Natural killer cell (primary cell): ENCODE data around the gene DPYSL5. TPM values are rescaled to one million over a fixed set of nuclear protein-coding genes. Genes with fewer than 3 reads are reported as not detected.

Experiments
- ATAC-seq, 3 donors: fragments of 150-1000 bp in 2 of 3; fragments of 200-7000 bp in 1 of 3; cut with Tn5 transposase; 1 replicate in 1 of 3; 2 replicates in 2 of 3; pipeline ENCODE4 v1.10.0; 2021; ENCODE audit warnings: mild to moderate bottlenecking in 2 of 3, moderate library complexity in 2 of 3
- DNase-seq, 2 donors: peaks; one replicate each; pipeline versions ENCODE4 v3.0.0 to v3.0.0-alpha.2; 2013 to 2021; ENCODE audit warnings: mixed read lengths in 1 of 2
- H3K27ac ChIP-seq: one replicate; pipeline ENCODE4 v1.5.1; 2013; ENCODE audit warnings: mild to moderate bottlenecking, low read length
- H3K27me3 ChIP-seq: one replicate; pipeline ENCODE4 v1.6.1; 2013; ENCODE audit warnings: low read length; ENCODE audit not compliant: control insufficient read depth, insufficient read depth
- H3K36me3 ChIP-seq: one replicate; pipeline ENCODE4 v1.6.1; 2013; ENCODE audit warnings: low read length; ENCODE audit not compliant: control insufficient read depth, insufficient read depth
- H3K4me1 ChIP-seq: one replicate; pipeline ENCODE4 v1.6.1; 2013; ENCODE audit warnings: low read length; ENCODE audit not compliant: control insufficient read depth, insufficient read depth
- H3K4me3 ChIP-seq: one replicate; pipeline ENCODE4 v1.5.1; 2013; ENCODE audit warnings: low read length
- H3K9me3 ChIP-seq: one replicate; pipeline ENCODE4 v1.6.1; 2013; ENCODE audit warnings: low read length; ENCODE audit not compliant: control insufficient read depth, insufficient read depth
- H3K27ac Mint-ChIP-seq, 2 donors: one replicate each; pipeline ENCODE4 v1.8.0; 2022; ENCODE audit warnings: mild to moderate bottlenecking in 2 of 2, mixed read lengths in 2 of 2, moderate library complexity in 1 of 2
- H3K27me3 Mint-ChIP-seq, 2 donors: one replicate each; pipeline ENCODE4 v1.8.0; 2022; ENCODE audit warnings: low read depth in 2 of 2, mixed read lengths in 2 of 2
- H3K36me3 Mint-ChIP-seq: one replicate; pipeline ENCODE4 v1.8.0; 2022; ENCODE audit warnings: mixed read lengths
- H3K4me1 Mint-ChIP-seq, 2 donors: one replicate each; pipeline ENCODE4 v1.8.0; 2022; ENCODE audit warnings: mixed read lengths in 2 of 2
- H3K4me3 Mint-ChIP-seq: one replicate; pipeline ENCODE4 v1.8.0; 2022; ENCODE audit warnings: mild to moderate bottlenecking, moderate library complexity, mixed read lengths
- H3K9me3 Mint-ChIP-seq, 2 donors: one replicate each; pipeline ENCODE4 v1.8.0; 2022; ENCODE audit warnings: mixed read lengths in 2 of 2
- WGBS: methylation state at CpG from one replicate; pipeline ENCODE4 v1.1.7; 2013; ENCODE audit warnings: missing lambda C conversion rate; ENCODE audit not compliant: insufficient coverage; 5-methylcytosine and 5-hydroxymethylcytosine counted together
- intact Hi-C: fragments of 100-400 bp; cut with micrococcal nuclease; formaldehyde crosslinking; loops from one replicate; pipeline ENCODE4 v1.14.2; 2022
- total RNA-seq, 4 donors: library from RNA; stranded (reverse); fragments of 120-200 nt in 1 of 4; gene quantifications; one replicate each; pipeline versions ENCODE4 v1.2.3 to v1.2.4, GENCODE V29; 2013 to 2022
- TF ChIP-seq, protein P1 (sequence below): fragments of 200-600 bp; IDR thresholded peaks from one replicate; pipeline ENCODE4 v1.8.0; 2022; ENCODE audit warnings: antibody characterized with exemption

The DPYSL5 gene
- total RNA-seq, 3 donors from 2014 or later (not counting 1 experiment from before 2014, with no cell fraction given): not detected

DNA sequence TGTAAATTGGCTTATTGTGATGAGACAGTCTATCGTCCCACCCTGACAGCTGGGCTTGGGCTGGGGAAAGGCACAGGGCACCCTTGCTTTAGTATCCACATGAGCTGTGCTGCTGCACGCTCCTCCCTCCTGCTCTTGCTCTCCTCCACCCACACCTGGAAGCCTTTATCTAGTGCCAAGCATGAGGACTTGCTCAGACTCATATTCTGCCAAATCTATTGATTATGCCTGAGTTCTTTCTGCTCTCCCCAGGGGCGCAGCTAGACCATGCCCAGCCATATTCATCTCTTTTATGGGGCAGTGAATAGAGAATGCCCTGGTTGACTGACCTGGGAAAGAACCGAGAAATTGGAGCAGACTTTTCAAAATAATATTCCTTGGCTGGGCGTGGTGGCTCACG, 29.0 kb upstream of the DPYSL5 start:
- Histone ChIP-seq H3K9me3 (no peaks in the 10 kb centered on the region), H3K27me3 (no peaks in the 10 kb centered on the region), H3K4me3 (no peak overlapping the region), H3K36me3 (no peaks in the 10 kb centered on the region), H3K27ac (no peak overlapping the region), H3K4me1 (no peaks in the 10 kb centered on the region)
- Mint-ChIP-seq H3K4me1 (no peaks in the 10 kb centered on the region), H3K9me3 (no peaks in the 10 kb centered on the region), H3K27ac (no peak overlapping the region), H3K27me3 (peaks cover 14 to 38% of the 10 kb centered on the region in 2 donors), H3K4me3 (no peak overlapping the region), H3K36me3 (no peaks in the 10 kb centered on the region)
- WGBS: 84% methylated on average over 6 of the region's 6 CpGs
- DNase-seq: no peak
- intact Hi-C loops: no loop called here
- TF ChIP-seq, protein P1, sequence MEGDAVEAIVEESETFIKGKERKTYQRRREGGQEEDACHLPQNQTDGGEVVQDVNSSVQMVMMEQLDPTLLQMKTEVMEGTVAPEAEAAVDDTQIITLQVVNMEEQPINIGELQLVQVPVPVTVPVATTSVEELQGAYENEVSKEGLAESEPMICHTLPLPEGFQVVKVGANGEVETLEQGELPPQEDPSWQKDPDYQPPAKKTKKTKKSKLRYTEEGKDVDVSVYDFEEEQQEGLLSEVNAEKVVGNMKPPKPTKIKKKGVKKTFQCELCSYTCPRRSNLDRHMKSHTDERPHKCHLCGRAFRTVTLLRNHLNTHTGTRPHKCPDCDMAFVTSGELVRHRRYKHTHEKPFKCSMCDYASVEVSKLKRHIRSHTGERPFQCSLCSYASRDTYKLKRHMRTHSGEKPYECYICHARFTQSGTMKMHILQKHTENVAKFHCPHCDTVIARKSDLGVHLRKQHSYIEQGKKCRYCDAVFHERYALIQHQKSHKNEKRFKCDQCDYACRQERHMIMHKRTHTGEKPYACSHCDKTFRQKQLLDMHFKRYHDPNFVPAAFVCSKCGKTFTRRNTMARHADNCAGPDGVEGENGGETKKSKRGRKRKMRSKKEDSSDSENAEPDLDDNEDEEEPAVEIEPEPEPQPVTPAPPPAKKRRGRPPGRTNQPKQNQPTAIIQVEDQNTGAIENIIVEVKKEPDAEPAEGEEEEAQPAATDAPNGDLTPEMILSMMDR: no peak
- no peak for ATAC-seq

DNA sequence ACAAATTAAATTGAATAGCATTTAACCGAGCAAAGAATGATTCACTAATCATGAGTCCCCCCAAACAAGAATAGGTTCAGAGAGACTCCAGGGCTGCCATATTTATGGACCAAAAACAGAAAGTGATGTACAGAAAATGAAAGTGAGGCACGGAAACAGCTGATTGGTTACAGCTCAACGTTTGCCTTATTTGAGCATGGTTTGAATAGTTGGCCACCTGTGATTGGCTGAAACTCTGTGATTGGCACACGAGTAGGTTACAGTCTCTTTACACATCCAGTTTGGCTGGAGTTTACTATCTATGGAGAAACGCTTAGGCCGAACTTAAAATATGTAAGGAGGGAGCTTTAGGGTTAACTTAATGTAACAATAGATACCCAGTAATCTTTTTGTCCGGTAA, 27.0 kb upstream of the DPYSL5 start:
- Mint-ChIP-seq H3K27ac (no peak overlapping the region), H3K9me3 (no peaks in the 10 kb centered on the region), H3K27me3 (peaks cover 10 to 38% of the 10 kb centered on the region in 2 donors), H3K4me1 (no peaks in the 10 kb centered on the region), H3K4me3 (no peak overlapping the region), H3K36me3 (no peaks in the 10 kb centered on the region)
- H3K9me3 ChIP-seq: no peaks in the 10 kb centered on the region
- DNase-seq: no peak
- ATAC-seq: no peak
- WGBS: 85% methylated on average over 3 of the region's 7 CpGs
- TF ChIP-seq, protein P1: no peak
- H3K27me3 ChIP-seq: no peaks in the 10 kb centered on the region
- H3K27ac ChIP-seq: no peak overlapping the region
- intact Hi-C loops: no loop called here
- H3K36me3 ChIP-seq: no peaks in the 10 kb centered on the region
- no peaks in the 10 kb centered on the region for H3K4me1 ChIP-seq
- H3K4me3 ChIP-seq: no peak overlapping the region

DNA sequence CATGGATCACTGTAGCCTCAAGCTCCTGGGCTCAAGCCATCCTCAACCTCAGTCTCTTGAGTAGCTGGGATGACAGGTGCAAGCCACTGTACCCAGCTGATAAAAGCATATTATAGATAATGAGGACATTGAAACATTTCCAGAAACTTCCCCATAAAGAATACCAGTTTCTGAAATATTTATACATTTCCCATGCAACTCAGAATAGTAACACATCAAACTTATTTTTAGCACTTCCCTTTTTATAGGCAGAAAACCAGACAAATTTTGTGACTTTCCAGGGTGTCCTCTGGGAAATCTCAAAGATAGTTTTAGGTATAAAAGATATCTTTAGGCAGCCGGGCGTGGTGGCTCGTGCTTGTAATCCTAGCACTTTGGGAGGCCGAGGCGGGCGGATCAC, 25.1 kb upstream of the DPYSL5 start:
- TF ChIP-seq, protein P1: no peak
- H3K4me3 ChIP-seq: no peak overlapping the region
- Mint-ChIP-seq H3K9me3 (no peaks in the 10 kb centered on the region), H3K36me3 (no peaks in the 10 kb centered on the region), H3K4me3 (no peak overlapping the region), H3K27me3 (peaks cover 2 to 27% of the 10 kb centered on the region in 2 donors), H3K4me1 (no peaks in the 10 kb centered on the region), H3K27ac (no peak overlapping the region)
- WGBS: 67% methylated on average over 6 of the region's 6 CpGs
- H3K27me3 ChIP-seq: no peaks in the 10 kb centered on the region
- H3K36me3 ChIP-seq: no peaks in the 10 kb centered on the region
- intact Hi-C loops: no loop called here
- H3K4me1 ChIP-seq: no peaks in the 10 kb centered on the region
- no peak for ATAC-seq
- no peak for DNase-seq
- no peak overlapping the region for H3K27ac ChIP-seq
- no peaks in the 10 kb centered on the region for H3K9me3 ChIP-seq

DNA sequence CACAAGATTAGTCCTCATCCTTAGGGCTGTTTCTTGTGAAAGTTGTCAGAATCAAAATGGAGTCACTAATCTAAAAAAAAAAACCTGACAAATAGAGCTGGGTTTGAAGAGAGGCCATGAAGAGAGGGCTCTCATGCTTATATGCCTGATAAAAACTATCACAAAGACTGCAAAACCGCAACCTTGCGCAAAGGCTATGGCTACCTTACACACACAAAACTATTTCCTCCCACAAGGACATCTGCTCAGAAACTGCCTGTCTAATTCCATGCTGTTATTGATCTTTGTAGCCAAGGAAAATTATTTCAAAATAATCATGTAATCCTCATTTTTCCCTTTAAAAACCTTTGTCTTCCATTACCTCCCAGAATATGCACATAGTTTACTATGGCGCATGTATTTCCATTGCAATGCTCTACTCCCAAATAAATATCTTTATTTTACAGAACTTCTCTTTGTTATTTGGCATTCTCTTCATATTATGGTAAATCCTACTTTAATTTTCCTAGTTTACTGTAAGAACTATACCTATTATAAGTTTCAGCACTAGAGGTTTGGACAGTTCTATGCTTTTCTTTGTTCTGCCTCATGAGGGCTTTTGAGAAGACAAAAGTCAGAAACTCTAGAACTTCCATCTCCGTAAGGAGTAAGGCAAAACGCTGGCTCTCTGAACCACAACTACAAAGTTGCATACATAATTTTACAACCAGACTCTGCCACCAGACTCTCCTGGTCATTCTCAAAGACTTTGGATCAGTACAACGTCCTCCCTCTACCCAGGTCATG, 9.6 kb upstream of the DPYSL5 start:
- TF ChIP-seq, protein P1: no peak
- Histone ChIP-seq H3K27me3 (peaks cover 5% of the 10 kb centered on the region), H3K36me3 (no peaks in the 10 kb centered on the region), H3K4me1 (no peaks in the 10 kb centered on the region), H3K9me3 (no peaks in the 10 kb centered on the region), H3K27ac (no peak overlapping the region), H3K4me3 (no peak overlapping the region)
- H3K9me3 Mint-ChIP-seq: no peaks in the 10 kb centered on the region
- intact Hi-C loops: no loop called here
- 55% methylated on average over 6 of the region's 6 CpGs for WGBS
- H3K4me3 Mint-ChIP-seq: no peak overlapping the region
- peaks cover 13 to 42% of the 10 kb centered on the region in 2 donors for H3K27me3 Mint-ChIP-seq
- H3K4me1 Mint-ChIP-seq: no peaks in the 10 kb centered on the region
- no peak overlapping the region for H3K27ac Mint-ChIP-seq
- DNase-seq: peak in 1 of 2 donors; percentile 15
- H3K36me3 Mint-ChIP-seq: no peaks in the 10 kb centered on the region
- ATAC-seq: no peak
